Natural killer cell (primary cell): ENCODE data around the gene MFAP3L. TPM values are rescaled to one million over a fixed set of nuclear protein-coding genes. Genes with fewer than 3 reads are reported as not detected.

Source experiments
- ATAC-seq, 3 donors: fragments of 150-1000 bp in 2 of 3; fragments of 200-7000 bp in 1 of 3; cut with Tn5 transposase; 1 replicate in 1 of 3; 2 replicates in 2 of 3; pipeline ENCODE4 v1.10.0; 2021; ENCODE audit warnings: mild to moderate bottlenecking in 2 of 3, moderate library complexity in 2 of 3
- DNase-seq, 2 donors: peaks; one replicate each; pipeline versions ENCODE4 v3.0.0 to v3.0.0-alpha.2; 2013 to 2021; ENCODE audit warnings: mixed read lengths in 1 of 2
- H3K27ac ChIP-seq: one replicate; pipeline ENCODE4 v1.5.1; 2013; ENCODE audit warnings: mild to moderate bottlenecking, low read length
- H3K27me3 ChIP-seq: one replicate; pipeline ENCODE4 v1.6.1; 2013; ENCODE audit warnings: low read length; ENCODE audit not compliant: control insufficient read depth, insufficient read depth
- H3K36me3 ChIP-seq: one replicate; pipeline ENCODE4 v1.6.1; 2013; ENCODE audit warnings: low read length; ENCODE audit not compliant: control insufficient read depth, insufficient read depth
- H3K4me1 ChIP-seq: one replicate; pipeline ENCODE4 v1.6.1; 2013; ENCODE audit warnings: low read length; ENCODE audit not compliant: control insufficient read depth, insufficient read depth
- H3K4me3 ChIP-seq: one replicate; pipeline ENCODE4 v1.5.1; 2013; ENCODE audit warnings: low read length
- H3K9me3 ChIP-seq: one replicate; pipeline ENCODE4 v1.6.1; 2013; ENCODE audit warnings: low read length; ENCODE audit not compliant: control insufficient read depth, insufficient read depth
- H3K27ac Mint-ChIP-seq, 2 donors: one replicate each; pipeline ENCODE4 v1.8.0; 2022; ENCODE audit warnings: mild to moderate bottlenecking in 2 of 2, mixed read lengths in 2 of 2, moderate library complexity in 1 of 2
- H3K27me3 Mint-ChIP-seq, 2 donors: one replicate each; pipeline ENCODE4 v1.8.0; 2022; ENCODE audit warnings: low read depth in 2 of 2, mixed read lengths in 2 of 2
- H3K36me3 Mint-ChIP-seq: one replicate; pipeline ENCODE4 v1.8.0; 2022; ENCODE audit warnings: mixed read lengths
- H3K4me1 Mint-ChIP-seq, 2 donors: one replicate each; pipeline ENCODE4 v1.8.0; 2022; ENCODE audit warnings: mixed read lengths in 2 of 2
- H3K4me3 Mint-ChIP-seq: one replicate; pipeline ENCODE4 v1.8.0; 2022; ENCODE audit warnings: mild to moderate bottlenecking, moderate library complexity, mixed read lengths
- H3K9me3 Mint-ChIP-seq, 2 donors: one replicate each; pipeline ENCODE4 v1.8.0; 2022; ENCODE audit warnings: mixed read lengths in 2 of 2
- CTCF ChIP-seq: fragments of 200-600 bp; IDR thresholded peaks from one replicate; pipeline ENCODE4 v1.8.0; 2022; ENCODE audit warnings: antibody characterized with exemption
- WGBS: methylation state at CpG from one replicate; pipeline ENCODE4 v1.1.7; 2013; ENCODE audit warnings: missing lambda C conversion rate; ENCODE audit not compliant: insufficient coverage; 5-methylcytosine and 5-hydroxymethylcytosine counted together
- intact Hi-C: fragments of 100-400 bp; cut with micrococcal nuclease; formaldehyde crosslinking; loops from one replicate; pipeline ENCODE4 v1.14.2; 2022
- total RNA-seq, 4 donors: library from RNA; stranded (reverse); fragments of 120-200 nt in 1 of 4; gene quantifications; one replicate each; pipeline versions ENCODE4 v1.2.3 to v1.2.4, GENCODE V29; 2013 to 2022

The MFAP3L gene
- total RNA-seq, 3 donors from 2014 or later (not counting 1 experiment from before 2014, with no cell fraction given), result 2.8 to 5.6 (median 5.4) TPM

GRCh38 chr4:170040031-170040680 is 14.0 kb upstream of the MFAP3L start:
- Mint-ChIP-seq H3K27ac (no peak overlapping the region), H3K27me3 (no peaks in the 10 kb centered on the region), H3K4me1 (no peaks in the 10 kb centered on the region), H3K36me3 (no peaks in the 10 kb centered on the region), H3K4me3 (no peak overlapping the region), H3K9me3 (no peaks in the 10 kb centered on the region)
- Histone ChIP-seq H3K9me3 (no peaks in the 10 kb centered on the region), H3K27me3 (no peaks in the 10 kb centered on the region), H3K4me1 (no peaks in the 10 kb centered on the region), H3K27ac (no peak overlapping the region), H3K4me3 (no peak overlapping the region), H3K36me3 (no peaks in the 10 kb centered on the region)
- intact Hi-C loops, result no loop called here
- ATAC-seq (no peak), DNase-seq (no peak)
- TF ChIP-seq CTCF, result no peak
- 88% methylated on average over 12 of the region's 12 CpGs for WGBS

GRCh38 chr4:170038769-170039168 is 12.6 kb upstream of the MFAP3L start:
- no peaks in the 10 kb centered on the region for H3K27me3 Mint-ChIP-seq
- WGBS, result 73% methylated on average over 4 of the region's 4 CpGs
- no peak for ATAC-seq
- no peak overlapping the region for H3K4me3 ChIP-seq
- H3K4me1 ChIP-seq, result no peaks in the 10 kb centered on the region
- no peak overlapping the region for H3K27ac ChIP-seq
- H3K9me3 ChIP-seq, result no peaks in the 10 kb centered on the region
- H3K27me3 ChIP-seq, result no peaks in the 10 kb centered on the region
- no peaks in the 10 kb centered on the region for H3K9me3 Mint-ChIP-seq
- intact Hi-C loops, result no loop called here
- H3K36me3 Mint-ChIP-seq, result no peaks in the 10 kb centered on the region
- no peak overlapping the region for H3K4me3 Mint-ChIP-seq
- TF ChIP-seq CTCF, result no peak
- no peak for DNase-seq
- no peaks in the 10 kb centered on the region for H3K36me3 ChIP-seq
- H3K27ac Mint-ChIP-seq, result no peak overlapping the region
- H3K4me1 Mint-ChIP-seq, result no peaks in the 10 kb centered on the region

GRCh38 chr4:170038232-170038631 is 12.0 kb upstream of the MFAP3L start:
- no peak overlapping the region for H3K27ac Mint-ChIP-seq
- no peak overlapping the region for H3K4me3 Mint-ChIP-seq
- Histone ChIP-seq H3K27ac (no peak overlapping the region), H3K4me3 (no peak overlapping the region), H3K9me3 (no peaks in the 10 kb centered on the region), H3K36me3 (no peaks in the 10 kb centered on the region), H3K27me3 (no peaks in the 10 kb centered on the region), H3K4me1 (no peaks in the 10 kb centered on the region)
- H3K4me1 Mint-ChIP-seq, result no peaks in the 10 kb centered on the region
- DNase-seq, result no peak
- H3K36me3 Mint-ChIP-seq, result no peaks in the 10 kb centered on the region
- 88% methylated on average over 7 of the region's 7 CpGs for WGBS
- ATAC-seq, result no peak
- H3K9me3 Mint-ChIP-seq, result no peaks in the 10 kb centered on the region
- intact Hi-C loops, result no loop called here
- TF ChIP-seq CTCF, result no peak
- no peaks in the 10 kb centered on the region for H3K27me3 Mint-ChIP-seq

GRCh38 chr4:170037481-170037880 is 11.3 kb upstream of the MFAP3L start:
- Histone ChIP-seq H3K27ac (no peak overlapping the region), H3K36me3 (no peaks in the 10 kb centered on the region), H3K4me1 (no peaks in the 10 kb centered on the region), H3K27me3 (no peaks in the 10 kb centered on the region), H3K4me3 (no peak overlapping the region), H3K9me3 (no peaks in the 10 kb centered on the region)
- WGBS, result 92% methylated on average over 1 of the region's 1 CpG
- intact Hi-C loops, result no loop called here
- Mint-ChIP-seq H3K36me3 (no peaks in the 10 kb centered on the region), H3K4me3 (no peak overlapping the region), H3K27me3 (no peaks in the 10 kb centered on the region), H3K27ac (no peak overlapping the region), H3K4me1 (no peaks in the 10 kb centered on the region), H3K9me3 (no peaks in the 10 kb centered on the region)
- no peak for TF ChIP-seq CTCF
- no peak for DNase-seq
- ATAC-seq, result no peak
